ENCODE results near the gene KREMEN2. TPM values are rescaled to one million over a fixed set of nuclear protein-coding genes. Genes with fewer than 3 reads are reported as not detected.

KREMEN2 gene
- total and polyA plus RNA-seq, 9 of the 15 experiments (the other 6 are each of a cell fraction or from before 2014, with no cell fraction given), result 0.04 to 7.7 (median 1.5) TPM; not detected in 1

GRCh38 chr16:2983706-2984136 is 19.6 kb downstream of the KREMEN2 start (continued):
- TF ChIP-seq CHAMP1 (IDR thresholded peaks at IDR 0.05) (no peak), BACH1 (tag; IDR thresholded peaks at IDR 0.05) (no peak), ILK (tag; IDR thresholded peaks at IDR 0.05; ENCODE audit: borderline replicate concordance, low read depth) (no peak), HDGF (IDR thresholded peaks at IDR 0.05) (0 out of 2 replicates have a peak, but pooled peaks have one; percentile 66), SPI1 (IDR thresholded peaks at IDR 0.05; ENCODE audit: borderline replicate concordance, low read depth, low read length) (no peak), TAF7 (tag; IDR thresholded peaks at IDR 0.05) (no peak), U2AF1 (optimal IDR thresholded peaks at IDR 0.05; ENCODE audit: low read depth, low read length) (no peak), SRSF9 (IDR thresholded peaks at IDR 0.05; ENCODE audit: borderline replicate concordance, low read depth, low read length) (no peak), POLR2H (tag; IDR thresholded peaks at IDR 0.05; ENCODE audit: low read depth) (no peak), AFF1 (IDR thresholded peaks at IDR 0.05; ENCODE audit: low read depth in 1 of 2, partially characterized antibody in 2 of 2) (no peak), HES1 (IDR thresholded peaks at IDR 0.05; ENCODE audit: low read depth) (no peak), MBD2 (IDR thresholded peaks at IDR 0.05; ENCODE audit: borderline replicate concordance, low read depth) (no peak), NR2C2 (CRISPR knock-in tag; IDR thresholded peaks at IDR 0.05) (no peak), NR2C2 (tag; IDR thresholded peaks at IDR 0.05) (no peak), CTCFL (IDR thresholded peaks at IDR 0.05; ENCODE audit: borderline replicate concordance, insufficient read depth, low read depth, low read length, poor library complexity, severe bottlenecking) (no peak), JUN (IDR thresholded peaks at IDR 0.05; ENCODE audit: borderline replicate concordance, low read depth, low read length) (no peak), JUN (CRISPR knock-in tag; IDR thresholded peaks at IDR 0.05; ENCODE audit: borderline replicate concordance) (no peak), SP1 (CRISPR knock-in tag; IDR thresholded peaks at IDR 0.05) (no peak), ETS2 (tag; IDR thresholded peaks at IDR 0.05; ENCODE audit: borderline replicate concordance, poor library complexity, severe bottlenecking) (no peak), ZNF197 (CRISPR knock-in tag; IDR thresholded peaks at IDR 0.05; ENCODE audit: low read depth) (no peak)

Measured in K562 (cell line).